A673 (cell line): ENCODE data around the gene METTL2B. TPM values are rescaled to one million over a fixed set of nuclear protein-coding genes. Genes with fewer than 3 reads are reported as not detected.

Experiments
- BruUV-seq: library from RNA; stranded (reverse); fragments of 400-500 nt; replicated peaks from 2 replicates; lab custom pipeline; 2021; lab: Mats Ljungman, UMichigan
- CTCF ChIA-PET: fragments of 300-600 bp; sonication (Branson Sonifier 250); formaldehyde crosslinking; loops from one replicate; lab custom pipeline; 2022; ENCODE audit warnings: antibody characterized with exemption; lab: Charles Lee
- POLR2A ChIA-PET: fragments of 300-600 bp; sonication (Branson Sonifier 250); formaldehyde crosslinking; loops from one replicate; lab custom pipeline; 2022; ENCODE audit warnings: antibody characterized with exemption; ENCODE audit not compliant: low non-redundant PET; lab: Charles Lee
- DNase-seq: peaks from one replicate; pipeline ENCODE4 v3.0.0-alpha.2; 2015; ENCODE audit warnings: low spot score
- H3K27ac ChIP-seq: fragments of 200-600 bp; sonication (generic); 2 replicates; pipeline ENCODE4 v1.5.1; 2016; ENCODE audit warnings: mixed run types, low read depth, mild to moderate bottlenecking, mixed read lengths, antibody characterized with exemption, low read length; ENCODE audit not compliant: poor library complexity, severe bottlenecking
- H3K27me3 ChIP-seq: fragments of 200-600 bp; sonication (generic); replicated peaks from 2 replicates; pipeline ENCODE4 v1.6.1; 2017; ENCODE audit warnings: mixed run types, low read depth, mild to moderate bottlenecking, mixed read lengths, antibody characterized with exemption, low read length; ENCODE audit not compliant: insufficient read depth, poor library complexity
- H3K36me3 ChIP-seq: fragments of 200-600 bp; sonication (generic); 2 replicates; pipeline ENCODE4 v1.6.1; 2016; ENCODE audit warnings: mixed run types, mild to moderate bottlenecking, mixed read lengths, antibody characterized with exemption, low read length; ENCODE audit not compliant: insufficient read depth, poor library complexity, severe bottlenecking
- H3K4me1 ChIP-seq: fragments of 200-600 bp; sonication (generic); 2 replicates; pipeline ENCODE4 v1.6.1; 2017; ENCODE audit warnings: mixed run types, mild to moderate bottlenecking, mixed read lengths, antibody characterized with exemption, low read length; ENCODE audit not compliant: insufficient read depth, poor library complexity, severe bottlenecking
- H3K4me3 ChIP-seq: fragments of 200-600 bp; sonication (generic); 2 replicates; pipeline ENCODE4 v1.5.1; 2016; ENCODE audit warnings: low read depth, mixed run types, mild to moderate bottlenecking, mixed read lengths, low read length; ENCODE audit not compliant: poor library complexity, severe bottlenecking
- H3K9me3 ChIP-seq: fragments of 200-600 bp; sonication (generic); 2 replicates; pipeline ENCODE4 v1.6.1; 2016; ENCODE audit warnings: mixed run types, low read depth, mild to moderate bottlenecking, mixed read lengths, antibody characterized with exemption, low read length; ENCODE audit not compliant: poor library complexity, severe bottlenecking
- EZH2 ChIP-seq: fragments of 200-600 bp; sonication (generic); IDR thresholded peaks from 2 replicates; pipeline ENCODE4 v1.6.1; 2017; ENCODE audit warnings: borderline replicate concordance, low read depth, mild to moderate bottlenecking, mixed read lengths, antibody characterized with exemption, low read length; ENCODE audit not compliant: poor library complexity, severe bottlenecking
- intact Hi-C: fragments of 100-400 bp; cut with micrococcal nuclease; formaldehyde crosslinking; loops from one replicate; pipeline ENCODE4 v1.10.0; 2022; ENCODE audit not compliant: unreplicated experiment
- total RNA-seq: library from RNA; stranded (reverse); gene quantifications from 2 replicates; pipeline ENCODE4 v1.2.3, GENCODE V29; 2021
- TF ChIP-seq, protein P1 (sequence below): fragments of 300-800, 200-600 bp; sonication (generic); conservative IDR thresholded peaks from 2 replicates; pipeline ENCODE4 v1.5.1; 2017; ENCODE audit warnings: low read depth, mild to moderate bottlenecking, antibody characterized with exemption, low read length, moderate library complexity, mixed read lengths

Gene METTL2B
- total RNA-seq, 1 experiment from 2014 or later, result 53.8 TPM

DNA sequence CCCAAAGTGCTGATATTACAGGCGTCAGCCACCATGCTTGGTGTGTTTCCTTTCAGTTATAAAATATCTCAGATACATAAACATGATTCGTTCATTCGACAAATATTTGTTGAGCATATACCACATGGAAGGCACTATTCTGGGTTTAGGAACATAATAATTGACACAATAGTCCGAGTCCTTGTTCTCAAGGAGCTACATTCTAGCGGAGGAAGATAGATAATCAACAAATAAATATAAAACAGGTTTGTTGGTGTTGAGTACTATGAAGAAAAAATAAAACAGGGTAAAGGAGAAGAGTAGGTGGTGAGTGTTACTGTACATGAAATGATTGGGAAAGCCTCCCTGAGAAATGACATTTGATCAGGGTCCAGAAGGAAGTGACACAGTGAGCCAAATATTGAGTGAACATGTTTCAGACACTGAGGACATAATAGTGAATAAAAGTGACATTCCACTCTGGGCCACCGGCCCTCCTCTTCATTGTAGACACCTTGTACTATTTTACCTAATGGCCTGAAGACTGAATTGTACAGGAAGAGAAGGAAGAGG, 27.7 kb upstream of the METTL2B start:
- Histone ChIP-seq H3K36me3 (no peaks in the 10 kb centered on the region), H3K9me3 (no peaks in the 10 kb centered on the region), H3K4me1 (no peaks in the 10 kb centered on the region), H3K27ac (no peak overlapping the region), H3K4me3 (no peak overlapping the region), H3K27me3 (no peaks in the 10 kb centered on the region)
- TF ChIP-seq EZH2, result no peak
- TF ChIP-seq, protein P1, sequence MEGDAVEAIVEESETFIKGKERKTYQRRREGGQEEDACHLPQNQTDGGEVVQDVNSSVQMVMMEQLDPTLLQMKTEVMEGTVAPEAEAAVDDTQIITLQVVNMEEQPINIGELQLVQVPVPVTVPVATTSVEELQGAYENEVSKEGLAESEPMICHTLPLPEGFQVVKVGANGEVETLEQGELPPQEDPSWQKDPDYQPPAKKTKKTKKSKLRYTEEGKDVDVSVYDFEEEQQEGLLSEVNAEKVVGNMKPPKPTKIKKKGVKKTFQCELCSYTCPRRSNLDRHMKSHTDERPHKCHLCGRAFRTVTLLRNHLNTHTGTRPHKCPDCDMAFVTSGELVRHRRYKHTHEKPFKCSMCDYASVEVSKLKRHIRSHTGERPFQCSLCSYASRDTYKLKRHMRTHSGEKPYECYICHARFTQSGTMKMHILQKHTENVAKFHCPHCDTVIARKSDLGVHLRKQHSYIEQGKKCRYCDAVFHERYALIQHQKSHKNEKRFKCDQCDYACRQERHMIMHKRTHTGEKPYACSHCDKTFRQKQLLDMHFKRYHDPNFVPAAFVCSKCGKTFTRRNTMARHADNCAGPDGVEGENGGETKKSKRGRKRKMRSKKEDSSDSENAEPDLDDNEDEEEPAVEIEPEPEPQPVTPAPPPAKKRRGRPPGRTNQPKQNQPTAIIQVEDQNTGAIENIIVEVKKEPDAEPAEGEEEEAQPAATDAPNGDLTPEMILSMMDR, result no peak
- ChIA-PET POLR2A (no interaction called here), CTCF (no interaction called here)
- no TSS peak for BruUV-seq
- intact Hi-C loops, result no loop called here
- no peak for DNase-seq

DNA sequence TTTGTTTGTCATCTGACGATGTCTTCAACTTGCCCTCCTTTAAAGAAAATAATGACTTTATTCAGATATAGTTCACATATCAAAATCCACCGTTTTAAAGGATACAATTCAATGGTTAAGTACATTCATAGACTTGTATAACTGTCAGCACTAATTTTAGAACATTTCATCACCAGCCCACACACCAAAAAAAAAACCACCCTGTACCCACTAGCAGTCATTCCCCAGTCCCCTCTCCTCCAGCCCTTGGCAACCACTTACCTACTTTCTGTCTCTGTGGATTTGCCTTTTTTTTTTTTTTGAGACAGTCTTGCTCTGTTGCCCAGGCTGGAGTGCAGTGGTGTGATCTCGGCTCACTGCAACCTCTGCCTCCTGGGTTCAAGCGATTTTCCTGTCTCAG, 26.1 kb upstream of the METTL2B start:
- H3K36me3 ChIP-seq, result no peaks in the 10 kb centered on the region
- H3K9me3 ChIP-seq, result no peaks in the 10 kb centered on the region
- no TSS peak for BruUV-seq
- H3K4me1 ChIP-seq, result peaks cover 5% of the 10 kb centered on the region
- CTCF ChIA-PET, result no interaction called here
- DNase-seq, result no peak
- no peaks in the 10 kb centered on the region for H3K27me3 ChIP-seq
- intact Hi-C loops, result no loop called here
- H3K4me3 ChIP-seq, result no peak overlapping the region
- TF ChIP-seq, protein P1, result no peak
- no peak for TF ChIP-seq EZH2
- POLR2A ChIA-PET, result no interaction called here
- no peak overlapping the region for H3K27ac ChIP-seq

DNA sequence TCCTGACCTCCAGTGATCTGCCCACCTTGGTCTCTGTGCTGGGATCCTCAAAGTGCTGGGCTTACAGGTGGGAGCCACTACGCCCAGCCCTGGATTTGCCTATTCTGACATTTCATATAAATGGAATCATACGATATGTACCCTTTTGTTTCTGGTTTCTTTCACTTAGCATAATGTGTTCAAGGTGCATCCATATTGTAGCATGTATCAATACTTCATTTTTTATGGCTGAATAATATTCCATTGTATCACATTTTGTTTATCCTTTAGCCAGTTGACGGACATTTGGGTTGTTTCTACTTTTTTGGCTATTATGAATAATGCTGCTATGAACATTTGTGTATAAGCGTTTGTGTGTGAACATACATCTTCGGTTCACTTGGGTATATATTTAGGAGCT, 25.6 kb upstream of the METTL2B start:
- no peak for DNase-seq
- CTCF ChIA-PET, result no interaction called here
- no peaks in the 10 kb centered on the region for H3K27me3 ChIP-seq
- BruUV-seq, result no TSS peak
- H3K4me1 ChIP-seq, result peaks cover 5% of the 10 kb centered on the region
- no peaks in the 10 kb centered on the region for H3K36me3 ChIP-seq
- intact Hi-C loops, result no loop called here
- POLR2A ChIA-PET, result no interaction called here
- H3K4me3 ChIP-seq, result no peak overlapping the region
- no peak overlapping the region for H3K27ac ChIP-seq
- H3K9me3 ChIP-seq, result no peaks in the 10 kb centered on the region
- TF ChIP-seq, protein P1, result no peak
- no peak for TF ChIP-seq EZH2
